ENCODE data around the gene LBR.

The LBR gene

GRCh38 chr1:225366018-225366417 lies 61.8 kb downstream of the LBR start:
- DNase-seq: no peak

- DNase-seq: no peak
These were observed 63.4 kb downstream of the LBR start for GRCh38 chr1:225364439-225364838.

- DNase-seq: no peak
These were observed 65.0 kb downstream of the LBR start for GRCh38 chr1:225362805-225363204.

GRCh38 chr1:225361176-225361575 lies 66.7 kb downstream of the LBR start:
- DNase-seq: no peak

- no peak for DNase-seq
These were observed 67.7 kb downstream of the LBR start for GRCh38 chr1:225360119-225360518.

- no peak for DNase-seq
These were observed 72.0 kb downstream of the LBR start for GRCh38 chr1:225355863-225356262.

GRCh38 chr1:225354906-225355305 lies 72.9 kb downstream of the LBR start:
- no peak for DNase-seq
